Measurements from ENCODE around the gene EDN2.

The EDN2 gene

GRCh38 chr1:41432481-41433280 is 51.8 kb downstream of the EDN2 start:
- peak; percentile 88 for DNase-seq (ENCODE audit: low spot score)
- ChIA-PET POLR2A (ENCODE audit: low non-redundant PET) (no interaction called here), CTCF (interaction anchor here (0.5 to 1.9 kb wide), 21 partner anchors 11 to 1489 kb away, joined by 3 to 9 read pairs (median 3); no protein-coding TSS in a partner anchor)
- H3K27ac ChIP-seq, result peak overlapping the region; percentile 82
- peak; percentile 85 for TF ChIP-seq CTCF (conservative IDR thresholded peaks at IDR 0.05; ENCODE audit: low read depth)

GRCh38 chr1:41431490-41432350 is 52.8 kb downstream of the EDN2 start:
- H3K27ac ChIP-seq, result peak overlapping the region; percentile 82
- CTCF ChIA-PET, result interaction anchor here (0.6 to 1.9 kb wide), 9 partner anchors 11 to 1097 kb away, joined by 3 to 9 read pairs (median 4); no protein-coding TSS in a partner anchor
- no peak for DNase-seq (ENCODE audit: low spot score)
- POLR2A ChIA-PET (ENCODE audit: low non-redundant PET), result interaction anchor here (0.6 kb wide), 1 partner anchor 52 kb away, joined by 3 read pairs; no protein-coding TSS in a partner anchor
- no peak for TF ChIP-seq CTCF (conservative IDR thresholded peaks at IDR 0.05; ENCODE audit: low read depth)

DNA sequence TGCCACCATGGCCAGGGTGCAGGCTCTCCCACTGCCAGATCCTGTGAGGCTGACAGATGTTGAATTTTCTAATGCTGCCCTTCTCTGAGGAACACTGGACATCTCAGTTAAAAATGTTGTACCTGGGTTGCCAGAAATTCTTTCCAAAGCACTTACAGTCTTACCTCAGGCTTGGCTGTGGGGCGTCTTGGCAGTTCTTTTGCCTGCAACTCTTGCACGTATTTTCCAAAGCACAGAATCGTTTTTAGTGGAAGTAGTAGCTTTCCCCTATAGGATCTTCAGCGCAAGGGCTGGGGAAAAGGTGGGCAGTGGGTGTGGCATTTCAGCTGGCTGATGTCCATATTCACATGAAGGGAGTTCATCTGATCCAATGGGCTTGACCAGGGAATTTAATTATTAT is 53.9 kb downstream of the EDN2 start:
- ChIA-PET POLR2A (ENCODE audit: low non-redundant PET) (no interaction called here), CTCF (interaction anchor here (0.6 kb wide), 1 partner anchor 91 kb away, joined by 3 read pairs; no protein-coding TSS in a partner anchor)
- H3K27ac ChIP-seq, result peak overlapping the region; percentile 48
- no peak for DNase-seq (ENCODE audit: low spot score)
- TF ChIP-seq CTCF (conservative IDR thresholded peaks at IDR 0.05; ENCODE audit: low read depth), result no peak

DNA sequence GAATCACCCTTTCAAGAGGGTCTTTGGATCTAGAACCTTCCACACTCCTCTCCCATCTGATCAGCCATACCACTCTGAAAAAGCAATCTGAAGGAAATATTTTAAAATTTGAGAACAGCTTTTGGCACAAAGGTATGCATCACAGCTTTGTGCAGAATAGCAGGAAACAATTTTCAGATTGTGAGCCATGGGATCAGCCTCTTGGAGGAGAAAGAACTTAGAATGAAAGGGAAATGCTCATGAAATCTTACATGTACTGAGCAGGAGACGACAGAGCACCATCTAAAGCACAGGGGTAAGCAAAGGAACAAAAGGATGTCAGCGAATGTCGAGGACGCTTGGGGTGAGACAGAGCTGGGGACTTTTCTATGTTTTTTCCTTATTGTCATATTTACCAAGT is 54.4 kb downstream of the EDN2 start:
- no peak for DNase-seq (ENCODE audit: low spot score)
- CTCF ChIA-PET, result interaction anchor here (0.6 kb wide), 1 partner anchor 90 kb away, joined by 3 read pairs; no protein-coding TSS in a partner anchor
- POLR2A ChIA-PET (ENCODE audit: low non-redundant PET), result no interaction called here
- peak overlapping the region; percentile 30; the same call in 1 of the 2 replicates for H3K27ac ChIP-seq
- no peak for TF ChIP-seq CTCF (conservative IDR thresholded peaks at IDR 0.05; ENCODE audit: low read depth)

DNA sequence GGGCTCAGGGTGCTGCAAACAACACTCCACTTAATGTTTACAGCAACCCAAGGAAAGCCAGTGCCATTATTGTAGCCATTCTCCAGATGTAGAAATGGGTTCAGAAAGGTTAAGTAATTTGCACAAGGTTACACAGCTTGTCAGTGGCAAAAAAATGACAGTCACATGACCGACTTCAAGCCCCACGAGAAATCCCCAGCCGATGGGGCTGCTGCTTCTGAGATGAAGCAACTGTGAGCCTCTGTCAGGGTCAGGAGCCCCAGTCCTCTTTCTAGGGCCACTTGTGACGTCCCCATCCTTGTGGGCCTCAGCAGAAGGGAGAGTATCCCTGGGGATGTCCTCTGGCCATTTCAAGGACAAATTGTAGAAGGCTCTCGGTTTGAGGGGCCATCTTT is 54.8 kb downstream of the EDN2 start:
- POLR2A ChIA-PET (ENCODE audit: low non-redundant PET), result no interaction called here
- DNase-seq (ENCODE audit: low spot score), result no peak
- CTCF ChIA-PET, result no interaction called here
- TF ChIP-seq CTCF (conservative IDR thresholded peaks at IDR 0.05; ENCODE audit: low read depth), result no peak
- peak overlapping the region; percentile 30 for H3K27ac ChIP-seq
